HCT116 (cell line): ENCODE data around the gene TAF10. TPM values are rescaled to one million over a fixed set of nuclear protein-coding genes. Genes with fewer than 3 reads are reported as not detected.

Experiments used
- ATAC-seq: fragments of 200-7000 bp; cut with Tn5 transposase; 2 replicates; pipeline ENCODE4 v1.9.1; 2020; ENCODE audit warnings: mild to moderate bottlenecking, moderate library complexity
- BruUV-seq: library from RNA; stranded (reverse); fragments of 400-500 nt; replicated peaks from 2 replicates; lab custom pipeline; 2021; lab: Mats Ljungman, UMichigan
- CTCF ChIA-PET: fragments of 300-600 bp; sonication (Branson Sonifier 250); formaldehyde crosslinking; loops from one replicate; lab custom pipeline; 2021; ENCODE audit warnings: antibody characterized with exemption; lab: Charles Lee
- POLR2A ChIA-PET: fragments of 300-600, 350-600 bp; sonication (Branson Sonifier 250); formaldehyde crosslinking; loops from one replicate; lab custom pipeline; 2021; ENCODE audit warnings: antibody characterized with exemption; lab: Charles Lee
- RAD21 ChIA-PET, 2 experiments: fragments of 300-600 bp; sonication (Branson Sonifier 250); formaldehyde crosslinking; loops; one replicate each; lab custom pipeline; 2023; ENCODE audit warnings: low total read pairs in 2 of 2; ENCODE audit not compliant: uncharacterized antibody in 2 of 2, unreplicated experiment in 2 of 2, low non-redundant PET in 1 of 2; lab: Charles Lee
- DNase-seq: peaks from one replicate; pipeline ENCODE4 v3.0.0-alpha.2; 2010; ENCODE audit warnings: low read depth, low spot score
- H2AFZ ChIP-seq: fragments of 200-600 bp; shearing (Covaris generic), sonication (generic); 2 replicates; pipeline ENCODE4 v1.6.1; 2017; ENCODE audit warnings: low read depth, mixed run types, mixed read lengths, antibody characterized with exemption, low read length; ENCODE audit not compliant: poor library complexity, severe bottlenecking
- H3K27ac ChIP-seq: 2 replicates; pipeline ENCODE4 v1.5.1; 2012; ENCODE audit warnings: low read depth, low read length
- H3K27me3 ChIP-seq: fragments of 200-600 bp; sonication (generic); 2 replicates; pipeline ENCODE4 v1.6.1; 2016; ENCODE audit warnings: mixed run types, low read length, mixed read lengths; ENCODE audit not compliant: insufficient read depth
- H3K36me3 ChIP-seq, 2 experiments: fragments of 200-500 bp in 1 of 2; fragments of 200-600 bp in 1 of 2; sonication (Bioruptor generic) in 1 of 2; sonication (generic) in 1 of 2; 2 replicates each; pipeline versions ENCODE4 v1.5.1 to v1.6.1; 2014 to 2016; ENCODE audit warnings: low read length in 2 of 2, inconsistent platforms in 1 of 2, mixed read lengths in 1 of 2, mixed run types in 1 of 2; ENCODE audit not compliant: insufficient read depth in 2 of 2, control insufficient read depth in 1 of 2
- H3K4me1 ChIP-seq, 2 experiments: fragments of 200-600 bp in 1 of 2; sonication (generic) in 1 of 2; 2 replicates each; pipeline versions ENCODE4 v1.5.1 to v1.6.1; 2012 to 2017; ENCODE audit warnings: low read length in 2 of 2, inconsistent platforms in 1 of 2, mild to moderate bottlenecking in 1 of 2, mixed read lengths in 1 of 2, mixed run types in 1 of 2, moderate library complexity in 1 of 2; ENCODE audit not compliant: insufficient read depth in 2 of 2, control insufficient read depth in 1 of 2
- H3K4me2 ChIP-seq: fragments of 200-600 bp; sonication (generic); 2 replicates; pipeline ENCODE4 v1.6.1; 2017; ENCODE audit warnings: mixed run types, low read length, mixed read lengths
- H3K4me3 ChIP-seq, 2 experiments: fragments of 200-600 bp in 1 of 2; sonication (generic) in 1 of 2; replicated peaks in 1 of 2; 2 replicates each; pipeline ENCODE4 v1.5.1; 2011 to 2016; ENCODE audit warnings: low read length in 2 of 2, control low read depth in 1 of 2, low read depth in 1 of 2, mild to moderate bottlenecking in 1 of 2, mixed read lengths in 1 of 2, mixed run types in 1 of 2
- H3K79me2 ChIP-seq: fragments of 200-600 bp; sonication (generic); 2 replicates; pipeline ENCODE4 v1.6.1; 2017; ENCODE audit warnings: mild to moderate bottlenecking, mixed run types, low read length, moderate library complexity, mixed read lengths; ENCODE audit not compliant: insufficient read depth
- H3K9ac ChIP-seq: fragments of 200-600 bp; sonication (generic); 2 replicates; pipeline ENCODE4 v1.6.1; 2016; ENCODE audit warnings: low read length, mixed read lengths
- H3K9me2 ChIP-seq: fragments of 200-600 bp; sonication (generic), shearing (Covaris generic); 2 replicates; pipeline ENCODE4 v1.6.1; 2017; ENCODE audit warnings: mixed run types, mild to moderate bottlenecking, moderate library complexity; ENCODE audit not compliant: insufficient read depth
- H3K9me3 ChIP-seq, 2 experiments: fragments of 200-500 bp in 1 of 2; fragments of 200-600 bp in 1 of 2; sonication (Bioruptor generic) in 1 of 2; sonication (generic) in 1 of 2; 2 replicates each; pipeline ENCODE4 v1.6.1; 2014 to 2017; ENCODE audit warnings: low read length in 2 of 2, mixed read lengths in 2 of 2, inconsistent platforms in 1 of 2, low read depth in 1 of 2, mild to moderate bottlenecking in 1 of 2, mixed run types in 1 of 2, moderate library complexity in 1 of 2; ENCODE audit not compliant: control insufficient read depth in 1 of 2, insufficient read depth in 1 of 2
- H4K20me1 ChIP-seq: fragments of 200-600 bp; sonication (generic), shearing (Covaris generic); 2 replicates; pipeline ENCODE4 v1.6.1; 2017; ENCODE audit warnings: mixed run types, mild to moderate bottlenecking, moderate library complexity; ENCODE audit not compliant: insufficient read depth
- CBX3 ChIP-seq: IDR thresholded peaks from 2 replicates; pipeline ENCODE4 v1.6.1; 2012; ENCODE audit warnings: low read depth
- CTCF ChIP-seq, 3 experiments: fragments of 200-600 bp in 1 of 3; sonication (generic) in 1 of 3; IDR thresholded peaks in 2 of 3; conservative IDR thresholded peaks in 1 of 3; 2 replicates each; pipeline ENCODE4 v1.5.1; 2012 to 2017; ENCODE audit warnings: low read depth in 2 of 3, low read length in 2 of 3, antibody characterized with exemption in 1 of 3, borderline replicate concordance in 1 of 3, control low read depth in 1 of 3, mild to moderate bottlenecking in 1 of 3, mixed read lengths in 1 of 3, mixed run types in 1 of 3, moderate library complexity in 1 of 3; ENCODE audit not compliant: insufficient read depth in 1 of 3
- ELF1 ChIP-seq: IDR thresholded peaks from 2 replicates; pipeline ENCODE4 v1.6.1; 2012; ENCODE audit warnings: low read depth, borderline replicate concordance
- EZH2 ChIP-seq: fragments of 200-600 bp; sonication (generic); IDR thresholded peaks from 2 replicates; pipeline ENCODE4 v1.6.1; 2017; ENCODE audit warnings: antibody characterized with exemption, mixed run types
- EZH2phosphoT487 ChIP-seq: fragments of 200-600 bp; IDR thresholded peaks from 2 replicates; pipeline ENCODE4 v1.6.1; 2018; ENCODE audit warnings: antibody characterized with exemption, borderline replicate concordance
- FOSL1 ChIP-seq: IDR thresholded peaks from 2 replicates; pipeline ENCODE4 v1.6.1; 2012; ENCODE audit warnings: low read depth
- JUND ChIP-seq: IDR thresholded peaks from 2 replicates; pipeline ENCODE4 v1.6.1; 2012
- POLR2AphosphoS5 ChIP-seq: IDR thresholded peaks from 2 replicates; pipeline ENCODE4 v1.6.1; 2011; ENCODE audit warnings: mild to moderate bottlenecking, low read depth, low read length, moderate library complexity
- RAD21 ChIP-seq: IDR thresholded peaks from 2 replicates; pipeline ENCODE4 v1.6.1; 2012; ENCODE audit warnings: low read depth, mild to moderate bottlenecking
- SP1 ChIP-seq: IDR thresholded peaks from 2 replicates; pipeline ENCODE4 v1.6.1; 2012; ENCODE audit warnings: low read depth
- SRF ChIP-seq: IDR thresholded peaks from 2 replicates; pipeline ENCODE4 v1.6.1; 2012; ENCODE audit warnings: low read depth
- ZBTB33 ChIP-seq: IDR thresholded peaks from 2 replicates; pipeline ENCODE4 v1.6.1; 2011; ENCODE audit warnings: mild to moderate bottlenecking, low read length, moderate library complexity; ENCODE audit not compliant: insufficient replicate concordance; ENCODE audit errors: extremely low read depth
- ZFX ChIP-seq: fragments of 450-650 bp; IDR thresholded peaks from 2 replicates; pipeline ENCODE4 v1.6.1; 2017
- ZNF274 ChIP-seq: fragments of 200-500 bp; sonication (Bioruptor generic); IDR thresholded peaks from 2 replicates; pipeline ENCODE4 v1.6.1; 2014; ENCODE audit warnings: mild to moderate bottlenecking, low read depth, low read length, inconsistent platforms
- intact Hi-C: fragments of 100-400 bp; cut with micrococcal nuclease; formaldehyde crosslinking; loops from 2 replicates; pipeline ENCODE4 v1.10.0; 2022
- total RNA-seq: library from RNA; stranded (reverse); gene quantifications from one replicate; pipeline ENCODE4 v1.2.1, GENCODE V29; 2021; ENCODE audit not compliant: unreplicated experiment

TAF10 gene
- total RNA-seq, 1 experiment from 2014 or later: 151 TPM

GRCh38 chr11:6579681-6580080 lies 32.3 kb downstream of the TAF10 start (continued):
- TF ChIP-seq ZFX: no peak
- no peak for TF ChIP-seq EZH2

GRCh38 chr11:6578134-6578533 lies 33.9 kb downstream of the TAF10 start:
- POLR2A ChIA-PET: interaction anchor here (0.6 kb wide), 1 partner anchor 317 kb away, joined by 3 read pairs; no protein-coding TSS in a partner anchor
- intact Hi-C loops: no loop called here
- Histone ChIP-seq H2AFZ (no peak overlapping the region), H3K4me2 (no peak overlapping the region), H4K20me1 (no peaks in the 10 kb centered on the region), H3K36me3 (no peaks in the 10 kb centered on the region), H3K4me1 (no peaks in the 10 kb centered on the region), H3K9me3 (no peaks in the 10 kb centered on the region), H3K9ac (no peak overlapping the region), H3K79me2 (peaks cover 5% of the 10 kb centered on the region; the same call in 1 of the 2 replicates), H3K27ac (no peak overlapping the region), H3K27me3 (no peaks in the 10 kb centered on the region), H3K4me3 (no peak overlapping the region), H3K9me2 (no peaks in the 10 kb centered on the region)
- BruUV-seq: no TSS peak
- ATAC-seq (peak; percentile 66; the same call in 1 of the 2 replicates), DNase-seq (no peak)
- RAD21 ChIA-PET: no interaction called here
- CTCF ChIA-PET: no interaction called here
- no peak for TF ChIP-seq SP1
- no peak for TF ChIP-seq EZH2
- TF ChIP-seq JUND: no peak

- H3K27ac ChIP-seq: no peak overlapping the region
- H3K9me2 ChIP-seq: no peaks in the 10 kb centered on the region
- H3K4me2 ChIP-seq: no peak overlapping the region
- no peaks in the 10 kb centered on the region for H3K27me3 ChIP-seq
- H3K36me3 ChIP-seq: no peaks in the 10 kb centered on the region
- peaks cover 5% of the 10 kb centered on the region; the same call in 1 of the 2 replicates for H3K79me2 ChIP-seq
- no peak for DNase-seq
- ChIA-PET POLR2A (no interaction called here), CTCF (no interaction called here), RAD21 (no interaction called here)
- intact Hi-C loops: no loop called here
- H2AFZ ChIP-seq: no peak overlapping the region
- H3K4me3 ChIP-seq: no peak overlapping the region
- H3K9me3 ChIP-seq: no peaks in the 10 kb centered on the region
- no TSS peak for BruUV-seq
- H4K20me1 ChIP-seq: no peaks in the 10 kb centered on the region
- no peak overlapping the region for H3K9ac ChIP-seq
- ATAC-seq: no peak
- no peaks in the 10 kb centered on the region for H3K4me1 ChIP-seq
- TF ChIP-seq FOSL1 (no peak), SRF (no peak), CTCF (IDR thresholded peaks at IDR 0.05 in 2 of 3, conservative IDR thresholded peaks at IDR 0.05 in 1 of 3; ENCODE audit: borderline replicate concordance in 1 of 3, insufficient read depth in 1 of 3, low read depth in 2 of 3, low read length in 2 of 3) (no peak), CBX3 (no peak), RAD21 (no peak), ZBTB33 (no peak), POLR2AphosphoS5 (no peak), ELF1 (no peak), EZH2phosphoT487 (no peak), ZNF274 (no peak)
These were observed 35.3 kb downstream of the TAF10 start for GRCh38 chr11:6576471-6577373.
